Adrenal gland (tissue), 5 donors: ENCODE measurements around the gene HPN.

ENCODE experiments used
- POLR2A ChIP-seq, 2 donors: fragments of 450-650 bp; IDR thresholded peaks; one replicate each; pipeline ENCODE4 v1.6.1; 2017; ENCODE audit warnings: antibody characterized with exemption in 2 of 2, mild to moderate bottlenecking in 2 of 2, moderate library complexity in 1 of 2
- TF ChIP-seq, protein P1 (sequence below), 6 experiments: fragments of 450-650 bp in 4 of 6; fragments of 200-600 bp in 2 of 6; sonication (generic) in 1 of 6; IDR thresholded peaks; 1 replicate in 5 of 6; 2 replicates in 1 of 6; pipeline versions ENCODE4 v1.5.1 to v1.8.0; 2016 to 2021; ENCODE audit warnings: antibody characterized with exemption in 6 of 6, mild to moderate bottlenecking in 2 of 6, moderate library complexity in 1 of 6
- donor health status: DM: no; HTN: no; CAD: no.

- TF ChIP-seq, protein P1, sequence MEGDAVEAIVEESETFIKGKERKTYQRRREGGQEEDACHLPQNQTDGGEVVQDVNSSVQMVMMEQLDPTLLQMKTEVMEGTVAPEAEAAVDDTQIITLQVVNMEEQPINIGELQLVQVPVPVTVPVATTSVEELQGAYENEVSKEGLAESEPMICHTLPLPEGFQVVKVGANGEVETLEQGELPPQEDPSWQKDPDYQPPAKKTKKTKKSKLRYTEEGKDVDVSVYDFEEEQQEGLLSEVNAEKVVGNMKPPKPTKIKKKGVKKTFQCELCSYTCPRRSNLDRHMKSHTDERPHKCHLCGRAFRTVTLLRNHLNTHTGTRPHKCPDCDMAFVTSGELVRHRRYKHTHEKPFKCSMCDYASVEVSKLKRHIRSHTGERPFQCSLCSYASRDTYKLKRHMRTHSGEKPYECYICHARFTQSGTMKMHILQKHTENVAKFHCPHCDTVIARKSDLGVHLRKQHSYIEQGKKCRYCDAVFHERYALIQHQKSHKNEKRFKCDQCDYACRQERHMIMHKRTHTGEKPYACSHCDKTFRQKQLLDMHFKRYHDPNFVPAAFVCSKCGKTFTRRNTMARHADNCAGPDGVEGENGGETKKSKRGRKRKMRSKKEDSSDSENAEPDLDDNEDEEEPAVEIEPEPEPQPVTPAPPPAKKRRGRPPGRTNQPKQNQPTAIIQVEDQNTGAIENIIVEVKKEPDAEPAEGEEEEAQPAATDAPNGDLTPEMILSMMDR (IDR thresholded peaks at IDR 0.05), result no peak
- TF ChIP-seq POLR2A (IDR thresholded peaks at IDR 0.05), result no peak
Measured at GRCh38 chr19:35004517-35005255, 36.8 kb upstream of the HPN start.
